Epithelial cell of esophagus (primary cell): ENCODE data around the gene PTGDR2.

ENCODE experiments used
- DNase-seq: peaks from one replicate; pipeline ENCODE4 v3.0.0; 2010; ENCODE audit warnings: low read depth
- H3K4me3 ChIP-seq: 2 replicates; pipeline ENCODE4 v1.5.1; 2011; ENCODE audit warnings: mild to moderate bottlenecking, low read length, control low read depth
- CTCF ChIP-seq: IDR thresholded peaks from 2 replicates; pipeline ENCODE4 v1.5.1; 2011; ENCODE audit warnings: low read depth, mild to moderate bottlenecking, low read length, control low read depth, inconsistent platforms; ENCODE audit not compliant: insufficient read depth; ENCODE audit errors: missing control alignments

PTGDR2 gene

DNA sequence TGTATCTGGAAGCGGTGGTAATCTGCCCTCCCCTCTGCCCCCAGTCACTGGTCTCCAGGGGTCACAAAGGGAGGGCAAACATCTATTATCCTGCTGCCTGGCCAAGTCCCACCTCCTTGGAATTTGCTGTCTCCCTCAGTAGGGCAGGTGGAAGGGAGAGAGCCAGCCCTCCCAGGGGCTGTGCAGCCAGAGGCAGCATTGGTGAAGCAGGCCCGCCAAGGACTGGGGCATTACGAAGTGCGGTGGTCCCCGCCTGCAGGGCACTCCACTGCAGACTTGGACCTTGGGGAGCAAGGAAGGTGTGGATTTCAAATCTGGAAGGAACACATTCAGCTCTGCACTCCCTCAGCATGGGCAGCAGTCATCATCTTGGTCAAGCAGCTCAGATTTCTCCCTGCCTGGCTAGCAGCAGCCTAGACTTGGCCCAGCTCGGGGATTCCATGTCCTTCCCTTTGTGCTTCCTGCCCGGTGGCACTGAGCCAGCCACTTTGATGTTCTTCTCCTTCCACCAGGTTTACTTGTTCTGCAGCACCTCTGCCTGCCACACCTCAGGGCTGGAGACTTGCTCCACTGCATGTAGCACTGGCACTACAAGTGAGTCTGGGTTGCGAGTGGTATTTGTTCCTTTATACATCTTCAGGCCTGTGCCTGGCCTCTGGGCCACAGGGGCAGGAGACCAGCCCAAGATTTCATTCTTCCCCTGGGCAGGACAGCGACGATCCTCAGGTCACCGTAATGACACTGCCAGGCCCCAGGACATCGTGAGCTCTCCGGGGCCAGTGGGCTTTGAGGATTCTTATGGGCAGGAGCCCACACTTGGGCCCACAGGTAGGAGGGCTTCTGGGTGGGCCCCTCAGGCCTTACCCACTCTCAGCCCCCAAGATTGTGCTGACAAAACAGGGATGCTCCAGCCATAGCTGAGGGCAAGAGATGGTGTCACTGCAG, 18.9 kb upstream of the PTGDR2 start:
- no peak for DNase-seq
- no peak overlapping the region for H3K4me3 ChIP-seq
- TF ChIP-seq CTCF: no peak

DNA sequence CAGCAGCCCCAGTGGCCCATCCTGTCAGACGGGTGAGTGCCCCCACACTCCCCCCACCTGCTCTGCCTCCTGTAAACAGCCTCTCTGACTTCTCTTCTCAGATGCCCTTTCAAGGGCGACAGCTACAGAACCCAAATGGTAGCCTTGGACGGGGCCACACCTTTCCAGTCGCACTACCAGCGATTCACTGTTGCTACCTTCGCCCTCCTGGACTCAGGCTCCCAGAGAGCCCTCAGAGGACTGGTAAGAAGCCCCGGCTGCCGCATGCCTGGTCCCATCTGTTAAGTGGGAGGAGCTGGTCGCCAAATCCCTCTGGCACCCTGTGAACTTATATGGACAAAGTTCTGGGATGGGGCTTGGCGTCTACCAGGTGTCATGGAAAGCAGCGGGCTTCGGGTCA, 17.8 kb upstream of the PTGDR2 start:
- TF ChIP-seq CTCF: no peak
- H3K4me3 ChIP-seq: no peak overlapping the region
- DNase-seq: no peak

- TF ChIP-seq CTCF: no peak
- H3K4me3 ChIP-seq: no peak overlapping the region
- no peak for DNase-seq
Measured at GRCh38 chr11:60872961-60873524, 17.3 kb upstream of the PTGDR2 start.

DNA sequence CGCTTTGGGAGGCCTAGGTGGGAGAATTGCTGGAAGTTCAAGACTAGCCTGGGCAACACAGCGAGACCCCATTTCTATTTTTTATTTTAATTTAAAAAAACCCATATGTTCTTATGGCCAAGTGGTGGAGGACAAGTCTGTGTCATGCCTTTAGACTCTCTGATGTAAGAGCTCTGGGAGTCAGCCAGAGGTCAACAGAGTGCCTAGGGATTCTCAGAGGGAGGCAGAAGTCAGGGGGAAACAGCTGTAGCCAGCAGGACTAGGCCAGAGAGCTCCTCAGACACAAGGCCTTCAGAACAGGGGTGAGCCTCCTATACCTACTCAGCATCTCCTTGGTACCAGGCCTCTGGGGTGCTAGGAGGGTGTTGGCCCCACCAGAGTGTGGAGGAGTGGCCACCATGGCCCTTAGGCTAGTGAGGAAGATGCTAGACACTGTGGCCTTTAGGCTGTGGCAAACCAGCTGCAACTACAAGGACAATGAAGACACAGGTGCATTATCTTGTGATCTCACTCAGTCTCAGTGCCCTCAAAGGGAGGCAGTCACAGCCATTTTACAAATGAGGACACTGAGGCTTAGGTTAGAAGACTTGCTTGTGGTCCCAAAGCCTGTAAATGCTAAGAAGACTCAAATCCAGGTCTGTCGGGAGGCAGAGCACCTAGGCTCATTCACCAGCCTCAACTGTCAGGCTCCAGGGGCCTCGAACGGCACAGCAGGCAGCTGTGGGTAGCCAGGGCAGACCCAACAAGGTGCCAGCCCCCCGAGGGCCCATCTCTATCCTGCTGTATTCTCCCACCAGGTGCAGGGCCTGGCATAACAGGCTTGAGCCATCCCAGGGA, 16.6 kb upstream of the PTGDR2 start:
- TF ChIP-seq CTCF: no peak
- DNase-seq: peak; percentile 13

DNA sequence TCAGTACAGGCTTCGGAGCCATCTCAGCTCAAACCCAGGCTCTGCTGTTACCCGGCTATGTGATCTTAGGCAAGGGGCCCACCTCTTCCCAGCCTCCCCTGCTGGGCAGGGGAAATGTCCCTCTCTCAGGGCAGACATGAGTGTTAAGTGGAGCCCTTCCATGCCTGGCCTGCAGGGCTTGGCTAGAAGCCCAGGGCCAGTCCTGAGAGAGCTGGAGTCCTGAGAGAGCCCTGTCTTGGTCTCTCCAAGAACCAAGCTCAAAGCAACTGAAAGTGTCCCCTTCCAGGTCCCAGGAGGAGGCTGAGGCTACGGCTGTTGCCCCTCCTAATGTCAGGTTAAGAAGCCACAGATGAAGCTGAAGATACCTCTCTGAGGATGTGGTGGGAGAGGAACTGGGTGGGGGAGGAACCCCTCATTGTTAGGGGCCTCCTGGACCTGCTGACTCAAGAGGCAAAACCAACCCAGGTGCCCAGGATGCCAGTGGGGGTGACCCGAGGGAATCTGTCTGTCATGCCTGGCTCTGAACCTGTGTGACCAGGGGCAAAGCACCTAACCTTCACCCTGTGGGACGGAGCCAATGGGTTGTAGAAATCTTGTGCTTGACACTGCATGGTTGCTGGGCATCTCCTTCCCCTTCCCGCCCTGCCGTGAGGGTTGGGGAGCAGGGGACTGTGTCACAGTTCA, 15.8 kb upstream of the PTGDR2 start:
- no peak overlapping the region for H3K4me3 ChIP-seq
- DNase-seq: no peak
- no peak for TF ChIP-seq CTCF

More for the DNA sequence above, 16.6 kb upstream of the PTGDR2 start:
- H3K4me3 ChIP-seq: no peak overlapping the region

GRCh38 chr11:60870733-60871377, 15.1 kb upstream of the PTGDR2 start:
- no peak overlapping the region for H3K4me3 ChIP-seq
- no peak for DNase-seq
- TF ChIP-seq CTCF: no peak
